ENCODE measurements around the gene BEAN1.

BEAN1 gene

DNA sequence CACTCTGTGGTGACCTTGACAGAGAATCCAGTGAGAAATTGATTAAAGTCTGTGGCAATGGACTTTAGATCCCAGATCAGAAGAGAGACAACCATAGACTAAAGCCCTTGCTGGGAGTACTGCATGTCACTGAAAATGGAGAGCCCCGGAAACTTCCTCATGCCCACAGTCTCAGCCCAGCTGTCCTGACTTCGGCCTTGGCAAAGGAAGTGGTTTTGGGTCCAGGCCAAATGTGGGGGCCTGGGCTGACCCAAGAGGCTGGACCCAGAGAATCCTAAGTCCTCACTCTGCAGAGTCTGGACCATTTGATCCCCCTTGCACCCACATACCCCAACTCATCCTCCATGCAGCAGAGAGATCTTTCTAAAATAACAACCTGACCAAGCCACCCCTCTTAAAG, 4.7 kb upstream of the BEAN1 start:
- no peak for FAIRE-seq

DNA sequence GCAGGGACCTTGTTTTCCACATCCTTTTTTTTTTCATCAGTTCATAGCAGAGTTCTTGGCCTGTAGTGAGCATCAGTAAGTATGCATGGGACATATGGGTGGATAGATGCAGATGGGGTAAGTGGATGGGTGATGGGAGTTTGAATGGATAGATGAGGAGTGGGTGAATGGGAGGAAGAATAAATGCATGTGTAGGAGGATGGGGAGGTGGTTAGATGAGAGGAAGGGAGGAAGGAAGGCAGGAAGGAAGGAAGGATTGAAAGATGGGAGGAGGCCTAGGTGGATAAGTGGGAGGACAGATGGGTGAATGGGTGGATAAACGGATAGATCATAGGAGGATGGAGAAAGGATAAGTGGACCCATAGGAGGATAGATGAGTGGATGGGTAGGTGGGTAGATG, 3.9 kb upstream of the BEAN1 start:
- FAIRE-seq = no peak

DNA sequence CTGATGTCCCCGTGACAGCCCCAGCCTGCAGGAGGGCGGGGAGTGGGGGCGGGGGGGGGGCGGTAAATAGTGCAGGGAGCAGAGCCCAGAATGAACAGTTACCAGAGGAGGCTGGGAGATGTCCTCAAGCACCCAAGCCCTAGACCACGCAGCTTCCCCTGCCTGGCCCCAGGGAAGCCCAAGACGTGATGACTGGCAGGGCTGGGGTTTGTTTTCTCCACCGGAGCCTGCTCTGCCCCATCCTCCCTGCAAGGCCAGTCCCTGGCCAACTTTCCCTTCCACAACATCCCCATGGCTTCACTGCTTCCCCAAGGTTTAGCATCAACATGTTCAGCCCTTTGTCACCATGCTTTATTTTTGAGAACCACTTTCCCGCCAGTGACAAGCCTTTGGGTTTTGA, 1.4 kb upstream of the BEAN1 start:
- FAIRE-seq = no peak

DNA sequence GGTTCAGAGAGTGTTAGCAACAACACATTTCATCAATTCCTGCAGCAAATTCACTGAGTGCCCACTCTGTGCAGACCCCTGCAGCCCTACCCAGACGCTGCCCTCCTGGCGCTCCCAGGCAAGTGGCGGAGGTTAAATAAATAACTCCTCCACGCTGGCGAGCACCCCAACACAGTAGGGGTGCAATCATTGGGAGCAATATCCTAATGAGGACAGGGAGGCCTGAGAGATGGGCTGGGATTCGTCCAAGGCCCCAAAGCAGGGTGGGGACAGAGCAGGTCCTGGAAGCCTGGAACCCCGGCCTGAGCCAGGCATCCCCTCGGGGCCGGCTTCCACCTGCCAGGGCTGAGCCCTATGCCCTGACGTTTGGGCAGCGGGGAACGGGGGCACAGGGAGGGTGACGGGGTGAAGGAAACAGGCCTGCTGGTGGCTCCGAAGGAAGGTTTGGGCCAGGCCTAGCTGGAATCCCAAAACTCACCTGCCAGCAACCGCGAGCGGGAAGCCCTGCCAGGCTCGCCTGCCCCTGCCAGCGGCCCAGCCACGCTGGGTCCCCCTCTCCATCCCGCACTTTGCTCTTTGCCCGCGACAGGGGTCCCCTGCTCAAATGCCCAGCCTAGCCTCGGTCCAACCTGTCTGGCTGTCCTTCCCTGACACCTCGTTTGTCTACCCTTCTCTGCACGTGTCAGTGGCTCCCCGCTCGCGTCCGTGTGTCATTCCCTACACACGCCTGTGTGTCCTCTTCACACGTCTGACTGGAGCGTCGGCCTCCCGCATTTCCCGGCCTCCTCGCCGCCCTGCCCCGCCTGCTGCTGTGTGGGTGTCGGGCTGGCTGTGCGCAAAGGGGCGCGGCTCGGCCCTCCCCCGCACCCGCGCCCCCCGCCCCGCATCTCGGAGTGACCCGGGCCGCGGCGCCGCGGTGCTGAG, 721 bp upstream of the BEAN1 start:
- FAIRE-seq = no peak

DNA sequence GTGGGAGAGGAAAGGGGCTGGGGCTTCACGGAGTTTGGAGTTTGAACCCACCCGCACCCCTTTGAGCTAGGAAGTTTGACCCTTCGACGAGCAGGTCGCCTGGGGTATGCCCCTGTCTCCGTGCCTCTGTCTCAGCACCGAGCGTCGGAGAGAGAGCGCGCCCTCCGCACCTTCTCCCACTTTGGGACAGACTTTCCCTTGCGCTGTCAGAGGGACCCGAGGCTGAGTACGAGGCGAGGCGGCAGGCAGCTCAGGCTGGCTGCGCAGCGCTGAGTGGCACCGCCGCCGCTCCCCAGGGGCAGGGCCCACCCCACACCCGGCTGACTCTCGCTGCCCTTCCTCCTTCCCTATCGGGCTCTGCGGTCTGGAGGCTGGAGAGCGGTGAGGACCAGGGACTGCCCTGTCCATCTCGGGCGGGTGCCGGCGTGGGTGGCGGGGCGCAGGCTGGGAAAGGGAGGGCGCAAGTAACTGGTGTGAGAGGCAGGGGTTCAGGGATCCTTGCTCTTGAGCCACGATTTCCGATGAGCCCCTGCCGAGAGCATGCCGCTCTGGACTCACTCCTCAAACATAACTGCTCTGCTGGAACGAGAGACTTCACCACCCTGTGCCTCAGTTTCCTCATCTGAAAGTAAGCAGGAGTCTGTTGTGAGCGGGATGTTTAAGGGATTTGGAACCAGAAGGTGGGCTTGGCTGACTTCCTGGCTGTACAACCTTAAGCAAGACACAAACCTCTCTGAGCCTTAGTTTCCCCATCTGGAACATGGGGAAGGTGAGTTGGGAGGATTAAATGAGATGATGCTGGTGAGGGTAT, 981 bp downstream of the BEAN1 start:
- FAIRE-seq = no peak

DNA sequence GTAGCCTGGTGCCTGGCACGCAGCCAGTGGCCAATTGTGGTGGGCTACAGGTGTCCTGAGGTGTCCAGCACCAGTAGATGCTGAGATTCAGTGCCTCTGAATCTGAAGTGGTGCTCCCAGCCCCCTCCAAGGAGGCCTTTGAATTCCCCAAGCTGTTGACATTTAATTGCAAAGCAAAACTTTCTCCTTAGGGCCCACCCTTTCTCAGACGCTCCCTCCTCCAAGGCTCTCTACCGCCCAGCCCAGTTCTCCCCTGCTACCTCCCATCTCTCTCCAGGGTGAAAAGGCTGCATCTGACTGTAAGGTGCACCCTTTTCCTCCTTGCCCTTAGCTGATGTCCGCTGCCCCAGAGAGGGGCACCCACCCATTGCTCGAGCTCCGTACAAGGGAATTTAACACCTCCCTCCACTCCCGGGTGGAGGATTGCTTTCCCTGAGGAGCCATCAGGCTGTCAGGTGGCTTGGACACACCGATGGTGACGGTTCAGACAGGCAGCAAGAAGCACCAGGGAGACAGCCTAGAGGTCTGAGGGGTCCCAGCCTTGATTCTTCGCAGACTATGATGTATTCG, 1.7 kb downstream of the BEAN1 start:
- no peak for FAIRE-seq

DNA sequence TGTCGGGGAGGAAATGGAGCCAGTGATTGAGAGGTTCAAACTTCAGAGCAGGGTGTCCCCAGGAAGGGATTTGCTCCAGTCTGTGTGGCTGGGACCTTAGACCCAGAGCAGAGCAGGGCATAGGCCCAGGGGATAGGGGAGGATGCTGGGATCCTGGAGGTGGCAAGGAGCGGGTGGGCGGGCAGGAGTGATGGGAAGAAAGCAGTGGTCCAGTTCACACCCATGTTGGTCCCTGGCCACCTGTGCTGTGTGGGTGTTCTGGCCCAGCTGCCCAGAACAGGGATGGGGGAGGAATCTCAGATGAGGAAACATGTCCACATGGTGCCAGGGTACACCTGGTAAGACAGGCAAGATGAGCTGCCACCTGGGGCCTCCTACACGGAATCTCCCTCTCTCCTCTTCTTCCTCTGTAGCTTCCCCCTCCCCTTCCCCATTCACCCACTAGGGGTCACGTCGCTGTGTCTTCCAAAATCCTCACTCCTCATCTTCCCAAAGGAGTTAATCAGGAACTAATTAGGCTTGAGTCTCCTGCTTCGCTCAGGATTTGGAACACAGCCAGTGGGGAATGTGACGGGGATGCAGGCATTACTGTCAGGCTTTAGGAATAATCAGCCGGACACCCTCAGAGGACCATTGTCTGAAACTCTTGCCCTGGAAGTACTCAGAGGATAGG, 2.3 kb downstream of the BEAN1 start:
- FAIRE-seq = no peak

DNA sequence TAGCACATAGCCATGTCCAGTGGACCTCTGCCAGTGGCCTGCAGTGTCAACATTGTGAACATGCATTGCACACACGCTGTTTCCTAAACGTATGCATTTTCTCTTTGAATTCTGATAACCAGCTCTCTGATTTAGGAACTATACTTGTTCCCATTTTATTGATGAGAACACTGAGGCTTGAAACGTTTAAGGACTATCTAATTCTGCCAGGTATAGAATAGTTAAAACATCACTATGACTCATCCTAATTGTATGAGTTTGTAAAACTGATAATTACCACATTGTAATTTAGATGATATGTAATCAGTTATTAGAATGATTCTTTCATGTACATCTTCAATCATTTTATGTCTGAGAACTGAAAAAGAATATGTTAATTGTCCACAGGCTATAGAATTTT, 3.1 kb downstream of the BEAN1 start:
- no peak for FAIRE-seq

DNA sequence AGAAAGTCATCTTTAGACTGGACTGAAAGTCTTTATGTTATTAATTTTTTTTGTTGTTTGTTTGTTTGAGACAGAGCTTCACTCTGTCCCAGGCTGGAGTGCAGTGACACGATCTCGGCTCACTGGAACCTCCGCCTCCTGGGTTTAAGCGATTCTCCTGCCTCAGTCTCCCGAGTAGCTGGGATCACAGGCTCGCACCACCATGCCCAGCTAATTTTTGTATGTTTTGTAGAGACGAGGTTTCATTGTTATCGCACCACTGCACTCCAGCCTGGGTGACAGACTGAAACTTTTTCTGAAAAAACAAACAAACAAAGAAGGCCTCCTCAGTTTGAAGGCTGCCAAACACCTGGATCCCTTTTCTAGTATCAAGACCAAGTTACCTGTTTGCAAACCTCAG, 4.7 kb downstream of the BEAN1 start:
- no peak for FAIRE-seq

DNA sequence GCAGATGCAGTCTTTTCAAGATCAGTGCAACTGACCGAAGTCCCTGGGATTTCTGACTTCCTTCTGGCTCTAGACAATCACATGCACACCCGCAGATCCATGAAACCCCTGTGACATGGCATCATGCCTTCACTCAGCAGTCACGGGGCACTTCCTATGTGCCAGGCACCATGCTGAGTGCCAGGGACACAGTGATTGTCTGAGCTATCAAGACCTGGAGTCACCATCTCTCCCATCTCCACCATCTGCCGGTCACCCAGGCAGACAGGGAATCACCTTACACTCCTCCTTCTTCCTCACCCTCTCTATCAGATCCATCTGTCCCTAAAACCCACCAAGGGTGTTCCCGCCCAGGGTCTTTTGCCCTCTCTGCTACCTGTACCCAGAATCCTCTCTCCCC, 5.3 kb downstream of the BEAN1 start:
- FAIRE-seq = no peak

DNA sequence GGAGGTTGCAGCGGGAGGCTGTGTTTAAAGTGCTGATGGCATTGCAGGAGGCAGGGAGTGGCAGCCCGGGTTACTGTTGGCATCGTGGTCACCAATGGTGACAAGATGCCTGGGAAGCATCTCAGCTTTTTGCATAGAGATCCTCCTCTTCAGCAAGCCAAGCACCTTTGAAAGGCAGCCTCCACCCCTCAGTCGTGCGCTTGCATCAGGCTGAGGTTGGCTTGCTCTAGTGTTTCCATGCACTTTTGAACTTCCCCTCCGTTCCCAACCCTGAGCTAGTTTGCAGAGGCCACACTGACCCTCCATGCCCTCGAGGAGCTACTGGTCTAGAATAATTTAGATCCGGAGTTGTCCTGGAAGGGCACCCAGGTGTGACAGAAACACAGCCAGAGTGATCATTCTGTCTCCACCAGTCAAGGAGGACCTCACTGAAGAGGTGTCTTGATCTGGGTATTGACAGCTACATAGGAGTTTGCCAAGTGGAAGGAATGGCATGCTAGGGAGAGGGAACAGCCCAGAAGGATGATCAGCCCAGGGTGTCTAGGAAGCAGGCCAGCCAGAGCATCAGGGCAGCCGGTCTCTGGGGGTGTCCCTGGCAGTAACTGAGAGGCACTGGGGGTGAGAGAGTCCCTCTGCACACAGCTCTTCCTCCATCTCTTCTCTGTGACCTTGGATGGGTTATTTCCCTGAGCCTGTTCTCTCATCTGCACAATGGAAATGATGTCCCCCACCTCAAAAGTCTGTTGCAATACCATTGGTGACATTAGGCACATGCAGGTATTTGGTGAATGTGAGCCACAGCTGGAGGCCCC, 7.7 kb downstream of the BEAN1 start:
- FAIRE-seq = no peak

DNA sequence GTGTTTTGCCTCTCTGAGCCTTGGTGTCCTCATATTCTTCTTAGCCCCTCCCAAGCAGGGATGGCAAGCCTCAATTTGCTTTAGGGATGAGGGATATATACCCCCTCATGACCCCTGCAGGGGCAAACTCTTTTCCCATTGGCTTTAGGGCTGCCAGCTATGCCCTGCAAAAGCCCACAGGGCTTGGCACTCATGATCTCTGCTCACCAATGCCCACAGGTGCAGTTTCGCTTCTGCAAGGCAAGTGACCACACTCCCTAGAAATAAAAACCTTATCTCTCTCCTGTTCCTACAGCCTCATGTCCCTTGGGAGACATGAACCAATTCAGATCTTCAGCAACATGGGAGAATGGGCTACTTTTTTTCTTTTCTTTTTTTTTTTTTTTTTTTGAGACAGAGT, 8.8 kb downstream of the BEAN1 start:
- no peak for FAIRE-seq

DNA sequence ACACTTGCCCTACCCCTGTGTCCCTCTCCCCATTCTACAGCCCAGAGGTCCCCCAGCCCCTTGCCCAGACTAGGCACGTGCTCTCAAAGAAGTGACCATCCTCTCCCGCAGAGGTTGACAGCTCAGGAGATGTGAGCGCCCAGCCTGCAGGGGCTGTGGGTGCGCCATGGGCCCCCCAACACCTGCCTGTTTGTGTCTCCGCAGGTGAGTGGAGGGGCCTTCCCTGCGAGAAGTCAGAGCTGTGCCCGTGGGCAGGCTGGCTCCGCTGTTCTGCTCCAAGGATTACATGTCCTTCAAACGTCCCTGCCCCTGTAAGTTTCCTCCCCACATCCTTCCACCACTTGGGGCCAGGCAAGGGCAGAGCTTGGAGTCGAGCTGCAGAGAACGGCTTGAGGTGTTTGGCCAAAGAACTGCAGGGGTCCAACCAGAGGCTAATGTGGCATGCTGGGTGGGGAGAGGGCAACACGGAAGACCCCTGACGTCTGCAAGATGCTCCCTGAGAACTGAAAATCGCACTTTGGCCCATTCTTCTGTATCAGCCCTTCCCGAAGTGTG, 10.4 kb downstream of the BEAN1 start:
- FAIRE-seq = no peak

DNA sequence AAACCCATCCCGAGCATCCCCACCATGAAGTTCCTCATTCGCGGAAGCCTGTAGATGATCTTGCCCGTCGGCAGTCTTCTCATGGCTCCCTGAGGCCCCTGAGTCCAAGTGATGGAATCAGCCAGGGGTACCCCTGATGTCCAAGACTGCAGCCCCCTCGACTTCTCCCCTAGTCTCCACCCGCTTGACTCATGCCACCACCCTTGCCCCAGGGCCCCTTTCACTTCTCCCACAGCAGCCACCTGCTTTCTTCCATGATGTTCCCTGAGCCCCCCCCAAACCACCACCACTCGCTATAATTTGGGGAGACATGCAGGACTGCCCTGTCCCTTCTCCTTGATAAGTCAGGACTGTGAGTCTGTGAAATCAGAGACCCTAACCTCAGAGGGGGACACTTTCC, 11.4 kb downstream of the BEAN1 start:
- FAIRE-seq = no peak

DNA sequence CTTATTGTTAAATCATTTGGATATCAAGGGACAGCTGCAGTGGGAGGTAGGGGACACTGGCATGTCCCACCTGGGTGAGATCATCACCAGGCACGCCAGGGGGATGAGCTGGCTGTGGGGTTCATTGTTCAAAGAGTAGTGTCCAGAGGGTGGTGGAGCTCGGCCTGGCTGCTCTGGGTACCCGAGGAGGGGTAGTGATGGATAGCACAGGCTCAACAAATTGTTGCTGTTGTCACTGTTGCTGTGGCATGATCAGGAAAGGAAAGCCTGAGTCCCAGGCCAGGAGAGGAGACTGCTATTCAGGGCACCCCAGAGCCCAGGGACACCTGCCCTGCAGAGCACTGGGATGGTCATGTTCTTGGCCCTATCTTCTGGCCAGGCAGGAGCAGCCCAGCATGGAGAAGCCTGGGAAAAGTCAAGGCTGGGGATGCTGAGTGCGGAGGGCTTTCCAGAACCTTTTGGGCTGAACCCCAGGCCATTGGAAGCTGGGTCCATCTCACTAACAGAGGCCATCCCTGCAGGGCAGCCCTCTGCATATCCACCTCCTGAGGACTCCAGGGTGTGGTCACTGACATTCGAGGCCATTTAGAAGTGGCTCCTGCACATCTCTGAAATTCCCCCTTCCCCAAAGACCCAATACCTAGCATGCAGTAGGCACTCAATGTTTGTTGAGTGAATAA, 12.1 kb downstream of the BEAN1 start:
- no peak for FAIRE-seq

DNA sequence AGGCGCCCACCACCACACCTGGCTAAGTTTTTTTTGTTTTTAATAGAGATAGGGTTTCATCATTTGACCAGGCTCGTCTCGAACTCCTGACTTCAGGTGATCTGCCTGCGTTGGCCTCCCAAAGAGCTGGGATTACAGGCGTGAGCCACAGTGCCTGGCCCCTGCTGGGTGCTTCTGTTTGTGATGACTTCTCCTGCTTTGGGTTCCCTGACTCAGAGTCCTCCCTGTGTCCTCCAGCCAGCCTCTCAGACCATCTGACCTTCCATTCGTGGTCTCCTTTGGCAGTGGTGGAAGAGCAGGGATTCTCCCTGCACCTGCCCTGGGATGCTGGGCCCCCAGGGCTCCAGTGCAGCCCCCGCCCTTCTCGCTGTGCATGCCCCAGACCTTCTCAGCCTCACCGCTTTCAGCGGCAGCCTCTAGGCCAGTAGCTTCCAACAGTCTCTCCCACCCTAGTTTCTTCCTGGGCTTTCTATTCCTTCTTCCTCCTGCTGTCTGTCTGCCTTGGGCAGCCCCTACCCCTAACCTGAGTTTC, 13.2 kb downstream of the BEAN1 start:
- FAIRE-seq = no peak

DNA sequence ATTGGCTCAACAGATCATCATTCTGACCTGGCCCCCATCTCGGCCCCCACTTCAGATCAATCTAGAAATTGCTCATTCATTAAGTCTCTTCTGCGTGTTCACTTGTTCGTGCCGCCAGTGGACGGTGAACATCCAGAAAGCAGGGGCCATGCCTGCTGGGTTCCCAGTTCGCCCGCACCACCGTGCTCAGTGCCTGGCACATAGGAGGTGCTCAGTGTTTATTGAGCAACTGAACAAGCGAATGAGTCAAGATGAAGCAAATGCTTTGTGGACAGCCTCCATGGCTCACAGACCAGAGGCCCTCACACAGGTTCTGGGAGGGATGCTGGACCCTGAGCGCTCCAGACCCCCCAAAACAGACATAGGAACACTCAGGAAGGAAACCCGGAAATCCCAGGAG, 13.9 kb downstream of the BEAN1 start:
- no peak for FAIRE-seq

DNA sequence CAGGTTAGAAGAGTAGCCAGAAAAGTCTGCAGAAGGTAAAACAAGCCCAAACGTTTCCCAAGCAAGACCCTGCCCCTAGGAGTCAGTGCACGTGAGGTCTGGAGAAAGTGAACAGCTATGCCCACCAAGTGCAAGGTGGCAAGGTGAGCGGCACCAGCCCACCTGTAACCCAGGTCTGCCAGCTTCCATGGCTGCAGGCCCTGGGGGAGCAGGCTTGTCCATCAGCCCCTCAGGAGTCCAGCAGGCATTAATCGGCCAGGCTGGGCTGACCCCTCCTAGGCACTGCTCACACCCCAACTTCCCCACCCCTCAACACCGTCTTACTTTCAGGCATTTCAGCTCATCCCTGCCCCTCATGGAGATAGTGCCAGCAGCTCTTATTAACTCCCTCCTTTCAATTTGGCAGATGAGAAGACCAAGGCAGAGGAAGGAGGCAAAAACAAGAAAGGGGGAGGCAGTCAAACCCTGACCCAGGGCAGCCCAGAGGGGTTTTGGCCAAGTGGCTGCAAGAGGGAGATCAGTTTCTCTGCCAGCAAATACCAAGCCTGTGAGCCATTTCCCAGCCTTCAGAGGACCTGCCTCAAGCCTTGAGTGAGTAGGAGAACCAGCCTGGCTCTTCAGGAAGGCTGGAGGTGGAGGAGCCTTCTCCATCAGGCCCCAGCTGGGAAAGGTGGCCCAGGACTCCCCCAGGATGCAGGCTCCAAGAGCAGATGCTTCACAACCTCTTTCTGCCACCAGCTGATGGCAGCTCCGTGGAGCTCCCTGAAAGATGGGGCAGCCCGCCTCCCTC, 14.7 kb downstream of the BEAN1 start:
- FAIRE-seq = no peak

DNA sequence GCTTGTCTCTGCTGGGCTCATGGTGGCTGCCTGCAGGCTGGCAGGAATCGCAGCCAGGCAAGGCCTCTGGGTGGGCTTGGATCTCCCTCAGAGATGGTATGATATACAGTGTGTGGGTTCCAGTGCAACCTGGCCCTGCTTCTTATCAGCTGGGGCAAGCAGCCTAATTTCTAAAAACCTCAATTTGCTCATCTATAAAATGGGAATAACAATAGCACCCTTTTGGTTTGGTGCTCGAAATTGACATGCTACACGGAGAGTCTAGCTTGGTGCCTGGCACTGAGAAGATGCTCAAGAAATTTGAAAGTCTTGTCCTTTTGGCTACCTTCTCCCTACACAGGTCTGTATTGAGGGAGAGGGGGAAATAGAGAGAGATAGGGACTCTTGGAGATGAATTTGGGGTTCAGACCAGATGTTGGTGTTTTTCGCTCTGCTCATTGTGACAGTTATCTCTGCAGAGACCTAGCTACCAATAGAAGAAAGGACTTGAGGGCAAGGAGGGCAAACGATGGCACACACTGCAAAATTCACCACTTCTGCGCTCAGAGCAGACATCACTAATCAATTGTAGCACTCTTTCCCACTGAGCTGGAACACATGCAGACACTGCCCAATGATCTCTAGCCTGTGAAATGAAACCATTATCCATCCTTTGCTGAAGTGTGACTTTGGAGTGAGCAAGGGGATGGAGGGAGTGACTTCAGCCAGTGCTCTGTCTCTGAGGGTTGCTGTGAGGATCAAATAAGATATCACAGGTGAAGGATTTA, 15.6 kb downstream of the BEAN1 start:
- FAIRE-seq = no peak

DNA sequence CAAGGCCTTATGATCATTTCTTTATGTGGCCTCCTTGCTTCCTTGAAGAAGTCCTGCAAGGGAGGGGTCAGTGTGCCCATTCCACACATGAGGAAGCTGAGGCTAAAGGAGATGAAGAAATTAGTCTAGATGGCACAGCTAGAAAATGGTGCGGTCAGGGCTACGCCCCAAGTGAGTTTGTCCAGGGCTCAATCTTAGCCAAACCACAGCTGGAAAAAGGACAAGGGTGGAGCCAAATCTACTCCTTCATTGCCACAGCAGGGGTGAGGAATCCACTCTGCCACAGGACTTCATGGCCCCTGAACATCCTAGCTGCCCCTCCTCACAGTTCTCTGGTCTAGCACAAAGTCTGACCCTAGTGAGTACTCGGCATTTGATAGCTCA, 16.2 kb downstream of the BEAN1 start:
- no peak for FAIRE-seq
